ENCODE results near the gene CARD11. TPM values are rescaled to one million over a fixed set of nuclear protein-coding genes. Genes with fewer than 3 reads are reported as not detected.

Gene CARD11
- polyA plus RNA-seq, 1 experiment = not detected

DNA sequence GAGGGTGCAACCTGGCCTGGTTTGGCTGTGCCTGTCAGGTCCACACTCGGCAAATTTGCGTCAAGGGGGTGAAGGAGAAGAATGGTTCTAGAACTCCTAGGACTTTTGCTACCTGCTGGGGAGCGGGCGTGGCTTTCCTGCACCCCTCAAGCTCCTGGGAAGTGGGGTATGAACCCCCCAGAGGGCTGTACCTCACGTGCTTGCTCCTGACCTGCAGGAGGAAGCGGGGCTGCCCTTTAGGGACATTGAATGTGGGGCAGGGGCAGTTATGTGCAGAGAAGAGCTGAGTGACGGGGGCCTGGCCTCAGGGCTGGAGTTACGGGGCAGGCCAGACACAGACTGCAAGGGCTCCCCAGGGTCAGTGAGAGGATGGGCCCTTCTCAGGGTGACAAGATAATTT lies 138.2 kb downstream of the CARD11 start:
- Histone ChIP-seq H3K36me3 (ENCODE audit: control insufficient read depth, insufficient read depth, low read length) (no peaks in the 10 kb centered on the region), H3K27me3 (ENCODE audit: control insufficient read depth, insufficient read depth, low read length) (no peaks in the 10 kb centered on the region), H3K4me3 (ENCODE audit: low read depth, low read length) (no peak overlapping the region)
- POLR2A ChIA-PET = no interaction called here
- TF ChIP-seq, protein P1, sequence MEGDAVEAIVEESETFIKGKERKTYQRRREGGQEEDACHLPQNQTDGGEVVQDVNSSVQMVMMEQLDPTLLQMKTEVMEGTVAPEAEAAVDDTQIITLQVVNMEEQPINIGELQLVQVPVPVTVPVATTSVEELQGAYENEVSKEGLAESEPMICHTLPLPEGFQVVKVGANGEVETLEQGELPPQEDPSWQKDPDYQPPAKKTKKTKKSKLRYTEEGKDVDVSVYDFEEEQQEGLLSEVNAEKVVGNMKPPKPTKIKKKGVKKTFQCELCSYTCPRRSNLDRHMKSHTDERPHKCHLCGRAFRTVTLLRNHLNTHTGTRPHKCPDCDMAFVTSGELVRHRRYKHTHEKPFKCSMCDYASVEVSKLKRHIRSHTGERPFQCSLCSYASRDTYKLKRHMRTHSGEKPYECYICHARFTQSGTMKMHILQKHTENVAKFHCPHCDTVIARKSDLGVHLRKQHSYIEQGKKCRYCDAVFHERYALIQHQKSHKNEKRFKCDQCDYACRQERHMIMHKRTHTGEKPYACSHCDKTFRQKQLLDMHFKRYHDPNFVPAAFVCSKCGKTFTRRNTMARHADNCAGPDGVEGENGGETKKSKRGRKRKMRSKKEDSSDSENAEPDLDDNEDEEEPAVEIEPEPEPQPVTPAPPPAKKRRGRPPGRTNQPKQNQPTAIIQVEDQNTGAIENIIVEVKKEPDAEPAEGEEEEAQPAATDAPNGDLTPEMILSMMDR (IDR thresholded peaks at IDR 0.05; ENCODE audit: insufficient read depth, low read depth, low read length) = no peak
- CTCF ChIA-PET = interaction anchor here (2.0 kb wide), 1 partner anchor 11 kb away, joined by 4 read pairs; no protein-coding TSS in a partner anchor
- DNase-seq (ENCODE audit: low read depth) = no peak

DNA sequence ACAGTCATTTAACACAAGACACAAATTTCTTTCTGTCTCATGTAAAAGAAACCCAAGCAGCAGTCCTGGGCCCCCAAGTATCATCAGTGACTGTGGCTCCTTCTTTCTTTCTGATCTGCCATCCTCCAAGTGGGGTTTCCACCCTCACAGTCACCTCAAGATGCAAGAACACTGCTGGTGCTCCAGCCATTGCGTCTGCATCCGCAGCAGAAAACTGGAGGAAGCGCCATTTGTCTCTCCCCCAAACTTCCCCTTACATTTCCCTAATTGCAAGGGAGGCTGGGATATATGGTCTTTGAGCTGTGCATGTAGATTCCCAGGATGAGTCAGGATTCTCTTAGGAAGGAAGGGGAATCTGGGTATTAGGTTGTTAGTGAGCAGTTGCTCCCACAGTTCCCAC lies 138.6 kb downstream of the CARD11 start:
- no peaks in the 10 kb centered on the region for H3K36me3 ChIP-seq (ENCODE audit: control insufficient read depth, insufficient read depth, low read length)
- TF ChIP-seq, protein P1 (IDR thresholded peaks at IDR 0.05; ENCODE audit: insufficient read depth, low read depth, low read length) = no peak
- ChIA-PET POLR2A (no interaction called here), CTCF (interaction anchor here (2.0 kb wide), 1 partner anchor 10 kb away, joined by 4 read pairs; no protein-coding TSS in a partner anchor)
- no peak for DNase-seq (ENCODE audit: low read depth)
- H3K4me3 ChIP-seq (ENCODE audit: low read depth, low read length) = no peak overlapping the region
- H3K27me3 ChIP-seq (ENCODE audit: control insufficient read depth, insufficient read depth, low read length) = no peaks in the 10 kb centered on the region

DNA sequence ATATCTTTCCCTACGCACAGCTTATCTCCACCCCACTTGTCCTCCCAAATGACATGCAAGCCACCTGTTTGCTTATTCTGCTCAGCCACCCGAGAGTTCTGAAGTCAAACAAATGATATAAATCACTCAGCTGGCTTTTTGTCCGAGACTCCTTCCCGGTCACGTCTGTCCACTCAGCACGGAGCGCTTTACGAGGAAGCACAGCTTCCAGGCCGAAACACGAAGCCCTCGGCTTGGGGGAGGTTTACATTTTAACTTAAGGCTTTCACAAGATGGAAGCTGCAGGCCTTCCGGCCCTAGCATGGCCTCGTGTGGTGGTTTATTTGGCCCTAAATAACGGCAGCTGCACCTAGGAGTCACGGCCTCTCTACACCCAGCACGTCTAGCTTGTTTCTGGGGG lies 139.5 kb downstream of the CARD11 start:
- POLR2A ChIA-PET = no interaction called here
- H3K27me3 ChIP-seq (ENCODE audit: control insufficient read depth, insufficient read depth, low read length) = no peaks in the 10 kb centered on the region
- H3K4me3 ChIP-seq (ENCODE audit: low read depth, low read length) = no peak overlapping the region
- no peaks in the 10 kb centered on the region for H3K36me3 ChIP-seq (ENCODE audit: control insufficient read depth, insufficient read depth, low read length)
- DNase-seq (ENCODE audit: low read depth) = no peak
- CTCF ChIA-PET = interaction anchor here (2.0 kb wide), 1 partner anchor 9 kb away, joined by 4 read pairs; no protein-coding TSS in a partner anchor
- TF ChIP-seq, protein P1 (IDR thresholded peaks at IDR 0.05; ENCODE audit: insufficient read depth, low read depth, low read length) = no peak

DNA sequence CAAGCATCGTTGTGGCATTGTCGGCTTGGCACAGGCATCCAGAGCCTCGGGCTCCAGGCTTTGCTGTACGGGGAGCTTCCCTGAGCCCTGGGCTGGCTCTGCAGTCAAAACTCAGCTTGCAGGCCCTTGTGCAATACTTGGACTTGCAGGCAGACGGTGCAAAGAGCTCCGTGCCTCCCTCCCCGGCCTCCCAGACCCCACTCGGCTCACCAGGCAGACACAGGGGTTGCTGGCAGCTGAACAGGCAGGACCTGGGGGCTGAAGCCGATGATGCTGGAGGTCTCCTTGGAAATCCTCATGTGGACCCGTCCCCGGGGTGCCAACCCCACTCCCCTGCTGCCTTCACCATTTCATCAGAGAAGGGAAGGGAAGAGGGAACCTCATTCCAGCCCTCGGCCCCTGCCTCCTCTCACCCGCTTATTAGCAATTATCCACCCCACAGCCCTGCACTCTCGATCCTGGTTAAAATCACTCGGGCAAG lies 139.9 kb downstream of the CARD11 start:
- POLR2A ChIA-PET = no interaction called here
- Histone ChIP-seq H3K36me3 (ENCODE audit: control insufficient read depth, insufficient read depth, low read length) (no peaks in the 10 kb centered on the region), H3K4me3 (ENCODE audit: low read depth, low read length) (no peak overlapping the region), H3K27me3 (ENCODE audit: control insufficient read depth, insufficient read depth, low read length) (no peaks in the 10 kb centered on the region)
- CTCF ChIA-PET = interaction anchor here (2.0 kb wide), 1 partner anchor 9 kb away, joined by 4 read pairs; no protein-coding TSS in a partner anchor
- no peak for DNase-seq (ENCODE audit: low read depth)
- TF ChIP-seq, protein P1 (IDR thresholded peaks at IDR 0.05; ENCODE audit: insufficient read depth, low read depth, low read length) = no peak

DNA sequence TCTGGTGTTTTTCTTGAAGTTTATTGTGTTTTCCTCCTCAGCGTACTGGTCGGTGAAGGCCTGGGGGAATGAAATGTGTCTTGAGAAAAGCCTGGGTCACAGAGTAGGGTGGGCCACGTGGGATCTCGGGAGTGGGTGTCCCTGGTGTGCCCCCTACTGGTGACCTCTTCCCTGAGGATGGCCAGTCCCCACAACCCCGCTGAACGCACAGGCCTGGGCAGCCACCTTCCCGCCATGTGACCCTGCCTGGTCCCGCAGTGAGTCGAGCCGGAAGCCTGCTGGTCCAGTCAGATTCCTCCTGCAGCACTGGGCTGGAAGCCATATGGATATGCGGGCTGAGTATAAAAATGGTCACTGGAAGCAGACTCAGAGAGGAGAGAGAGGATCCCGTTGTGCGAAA lies 146.6 kb downstream of the CARD11 start:
- POLR2A ChIA-PET = no interaction called here
- TF ChIP-seq, protein P1 (IDR thresholded peaks at IDR 0.05; ENCODE audit: insufficient read depth, low read depth, low read length) = no peak

More for the DNA sequence above, 146.6 kb downstream of the CARD11 start:
- Histone ChIP-seq H3K36me3 (ENCODE audit: control insufficient read depth, insufficient read depth, low read length) (no peaks in the 10 kb centered on the region), H3K4me3 (ENCODE audit: low read depth, low read length) (no peak overlapping the region), H3K27me3 (ENCODE audit: control insufficient read depth, insufficient read depth, low read length) (no peaks in the 10 kb centered on the region)
- CTCF ChIA-PET = no interaction called here
- no peak for DNase-seq (ENCODE audit: low read depth)

Measured in BJ (cell line).